ENCODE data around the gene SPINK7.

DNA sequence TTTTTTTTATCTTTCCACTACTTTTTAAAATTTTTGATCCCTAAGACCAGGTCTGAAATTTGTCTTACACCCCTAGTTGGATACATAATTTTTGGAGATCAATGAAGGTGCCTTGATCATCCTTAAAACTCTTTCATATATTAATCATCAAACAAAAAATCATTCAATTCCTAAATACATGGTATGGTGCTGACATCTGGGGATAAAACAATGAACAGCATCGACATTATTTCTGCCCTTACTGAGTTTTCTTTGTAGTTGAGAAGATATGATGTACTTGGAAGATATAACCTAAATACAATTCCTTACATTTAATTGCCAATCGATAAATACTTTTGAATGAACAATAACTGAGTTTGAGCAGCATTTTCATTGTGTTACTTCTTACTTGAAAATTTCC is 41.4 kb downstream of the SPINK7 start:
- TF ChIP-seq, protein P1, sequence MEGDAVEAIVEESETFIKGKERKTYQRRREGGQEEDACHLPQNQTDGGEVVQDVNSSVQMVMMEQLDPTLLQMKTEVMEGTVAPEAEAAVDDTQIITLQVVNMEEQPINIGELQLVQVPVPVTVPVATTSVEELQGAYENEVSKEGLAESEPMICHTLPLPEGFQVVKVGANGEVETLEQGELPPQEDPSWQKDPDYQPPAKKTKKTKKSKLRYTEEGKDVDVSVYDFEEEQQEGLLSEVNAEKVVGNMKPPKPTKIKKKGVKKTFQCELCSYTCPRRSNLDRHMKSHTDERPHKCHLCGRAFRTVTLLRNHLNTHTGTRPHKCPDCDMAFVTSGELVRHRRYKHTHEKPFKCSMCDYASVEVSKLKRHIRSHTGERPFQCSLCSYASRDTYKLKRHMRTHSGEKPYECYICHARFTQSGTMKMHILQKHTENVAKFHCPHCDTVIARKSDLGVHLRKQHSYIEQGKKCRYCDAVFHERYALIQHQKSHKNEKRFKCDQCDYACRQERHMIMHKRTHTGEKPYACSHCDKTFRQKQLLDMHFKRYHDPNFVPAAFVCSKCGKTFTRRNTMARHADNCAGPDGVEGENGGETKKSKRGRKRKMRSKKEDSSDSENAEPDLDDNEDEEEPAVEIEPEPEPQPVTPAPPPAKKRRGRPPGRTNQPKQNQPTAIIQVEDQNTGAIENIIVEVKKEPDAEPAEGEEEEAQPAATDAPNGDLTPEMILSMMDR (conservative IDR thresholded peaks at IDR 0.05; ENCODE audit: low read depth, low read length): no peak
- TF ChIP-seq POLR2A (IDR thresholded peaks at IDR 0.05; ENCODE audit: low read depth, low read length): no peak
- no peak for TF ChIP-seq RFX5 (IDR thresholded peaks at IDR 0.05; ENCODE audit: low read depth, low read length)
- TF ChIP-seq MAFK (IDR thresholded peaks at IDR 0.05; ENCODE audit: low read depth, low read length): no peak
- no peak for TF ChIP-seq RCOR1 (IDR thresholded peaks at IDR 0.05; ENCODE audit: insufficient replicate concordance, low read length)
- no peak for TF ChIP-seq RAD21 (IDR thresholded peaks at IDR 0.05; ENCODE audit: low read length)
